ENCODE measurements around the gene CTXN3.

GRCh38 chr5:127609011-127609410 is 39.9 kb upstream of the CTXN3 start:
- TF ChIP-seq CTCF (IDR thresholded peaks at IDR 0.05) (no peak), ZFX (IDR thresholded peaks at IDR 0.05; ENCODE audit: borderline replicate concordance) (no peak)
